Myocyte (in vitro differentiated cells): Measurements from ENCODE around the gene COL25A1. TPM values are rescaled to one million over a fixed set of nuclear protein-coding genes. Genes with fewer than 3 reads are reported as not detected.

Source experiments
- DNase-seq: peaks from one replicate; pipeline ENCODE4 v3.0.0-alpha.2; 2012; ENCODE audit warnings: low read depth
- polyA plus RNA-seq: library from polyadenylated mRNA; unstranded; fragments of >200 nt; gene quantifications from one replicate; pipeline ENCODE4 v1.2.1, GENCODE V29; 2012; ENCODE audit warnings: missing spikeins
- total RNA-seq: library from RNA; depleted of rRNA; stranded (reverse); fragments of >200 nt; gene quantifications from 2 replicates; pipeline ENCODE4 v1.2.3, GENCODE V29; 2014

The COL25A1 gene
- total RNA-seq = 25.0 and 85.7 TPM in 2 replicates
- 3.3 TPM for polyA plus RNA-seq

DNA sequence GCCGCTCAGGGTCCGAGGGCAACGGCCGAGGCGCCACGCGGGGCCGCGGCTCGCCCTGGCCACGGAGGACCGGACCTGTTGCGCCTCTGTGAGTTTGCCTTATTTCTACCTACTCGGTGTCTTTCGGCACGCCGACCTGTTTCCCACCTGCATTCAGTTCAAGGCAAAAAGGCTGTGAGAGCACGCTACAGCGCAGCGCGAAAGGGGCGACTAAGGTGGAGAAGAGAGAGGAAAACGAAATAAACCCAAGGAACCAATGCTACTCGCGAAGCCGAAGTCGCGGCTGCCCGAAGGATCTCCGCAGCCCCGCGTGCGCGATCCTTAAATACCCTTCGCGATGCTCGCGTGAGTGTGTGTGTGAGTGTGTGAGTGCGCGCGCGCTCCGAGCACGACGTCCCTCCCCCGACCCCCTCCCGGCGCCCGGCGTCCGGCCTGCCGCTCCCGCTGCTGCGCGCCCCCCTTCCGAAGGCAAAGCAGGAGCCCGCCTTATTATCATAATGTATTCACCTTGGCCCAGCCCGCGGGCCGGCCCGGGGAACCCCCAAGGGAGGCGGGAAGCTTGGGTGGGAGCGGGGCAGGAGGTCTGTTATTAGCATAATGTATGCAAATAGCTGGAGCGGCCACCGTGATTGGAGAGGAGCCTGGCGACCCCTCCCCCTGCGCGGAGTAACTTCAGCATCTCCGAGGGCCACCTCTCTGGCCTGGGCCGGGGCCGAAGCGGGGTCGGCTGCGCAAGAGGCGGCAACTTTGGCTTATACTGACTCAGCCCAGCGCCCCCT is at the start of gene COL25A1:
COL25A1 (minus strand) TSS at position 298 of the 779 bp plus-strand sequence.
- DNase-seq = peak; percentile 90

DNA sequence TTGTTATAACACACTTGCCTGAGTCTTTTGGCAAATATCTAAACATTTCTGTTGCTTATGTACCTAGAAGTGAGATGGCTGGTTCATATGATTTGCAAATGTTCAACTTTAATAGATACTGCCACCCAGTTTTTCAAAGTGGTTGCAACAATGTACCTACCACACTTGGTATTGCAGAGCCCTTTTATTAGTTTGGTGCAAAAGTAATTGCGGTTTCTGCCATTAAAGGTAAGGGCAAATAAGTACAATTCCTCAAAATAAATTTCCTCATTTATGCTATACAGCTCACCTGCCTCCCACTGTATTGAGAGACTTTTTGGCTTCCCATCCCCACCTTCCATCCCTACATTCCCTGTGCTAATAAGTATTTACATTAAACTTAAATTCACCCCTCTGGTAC is 47.7 kb upstream of the COL25A1 start:
- no peak for DNase-seq

GRCh38 chr4:109334129-109335105 is 32.0 kb upstream of the COL25A1 start:
- DNase-seq = peak; percentile 15

DNA sequence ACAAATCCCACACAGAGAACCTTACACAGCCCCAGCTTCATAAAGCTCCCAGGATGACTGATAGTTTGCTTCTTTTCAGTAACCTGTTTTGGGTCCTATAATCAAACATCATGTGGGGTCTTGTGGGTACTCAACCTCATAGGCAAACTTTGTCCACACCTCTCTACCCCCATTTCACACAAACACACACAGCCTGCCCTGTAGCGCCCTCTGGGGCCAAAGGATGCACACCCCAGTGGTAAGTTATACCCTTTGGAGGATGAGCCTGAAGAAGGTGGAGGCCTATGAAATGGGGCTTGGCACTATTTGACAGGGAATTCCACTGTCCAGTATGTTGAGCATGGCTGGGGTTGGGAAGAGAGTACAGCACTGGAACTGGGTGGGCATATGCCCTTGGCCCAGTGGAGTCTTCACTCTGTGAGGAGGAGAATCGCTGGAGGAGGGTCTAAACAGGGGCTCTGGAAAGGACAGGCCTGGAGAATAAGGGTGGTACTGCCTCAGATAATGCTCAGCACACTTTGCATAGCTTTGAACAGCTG is 30.5 kb upstream of the COL25A1 start:
- peak; percentile 46 for DNase-seq

DNA sequence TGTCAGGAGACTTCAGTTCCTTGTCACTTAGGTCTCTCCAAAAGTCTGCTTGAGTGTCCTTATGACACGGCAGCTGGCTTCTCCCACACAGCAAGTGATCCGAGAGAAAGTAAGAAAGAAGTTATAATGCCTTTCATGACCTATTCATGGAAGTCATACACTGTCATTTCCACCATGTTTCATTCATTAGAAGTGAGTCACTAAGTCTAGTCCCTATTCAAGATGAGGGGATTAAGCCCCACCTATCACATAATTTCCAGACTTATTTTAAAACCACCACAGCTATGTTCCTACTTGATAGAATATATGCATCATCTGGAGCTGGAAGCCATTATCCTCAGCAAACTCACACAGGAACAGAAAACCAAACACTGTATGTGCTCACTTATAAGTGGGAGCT is 25.2 kb upstream of the COL25A1 start:
- DNase-seq = no peak

DNA sequence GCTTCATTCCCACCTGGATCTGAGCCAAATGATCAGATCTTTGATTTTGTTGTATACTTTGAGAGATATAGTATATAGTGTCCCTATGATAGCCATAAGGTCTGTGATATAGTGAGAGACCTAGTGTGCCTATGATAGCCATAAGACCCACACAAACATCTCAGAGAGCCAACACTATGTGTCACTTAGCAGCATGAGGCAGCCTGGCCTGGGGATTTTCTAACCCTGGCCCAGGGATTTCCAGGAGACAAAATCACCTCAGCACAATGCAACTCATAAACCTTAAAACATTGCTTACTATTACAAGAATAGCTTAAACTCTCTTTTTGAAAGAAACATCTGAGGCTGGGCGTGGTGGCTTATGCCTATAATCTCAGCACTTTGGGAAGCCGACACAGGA is 23.2 kb upstream of the COL25A1 start:
- DNase-seq = no peak

- DNase-seq = no peak
Observed at GRCh38 chr4:109323348-109323747, 20.9 kb upstream of the COL25A1 start.

DNA sequence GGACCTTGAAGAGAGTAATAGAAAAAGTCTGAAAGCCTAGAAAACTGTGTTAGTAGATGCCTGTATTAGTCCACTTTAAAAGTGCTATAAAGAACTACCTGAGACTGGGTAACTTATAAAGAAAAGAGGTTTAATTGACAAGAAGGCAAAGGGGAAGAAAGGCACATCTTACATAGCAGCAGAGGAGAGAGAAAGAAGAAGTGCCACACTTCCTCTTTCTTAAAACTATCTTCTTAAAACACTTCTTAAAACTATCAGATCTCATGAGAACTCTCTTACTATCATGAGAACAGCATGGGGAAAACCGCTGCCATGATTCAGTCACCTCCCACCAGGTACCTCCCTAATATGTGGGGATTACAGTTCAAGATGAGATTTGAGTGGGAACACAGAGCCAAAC is 18.8 kb upstream of the COL25A1 start:
- no peak for DNase-seq

GRCh38 chr4:109319684-109320083 is 17.2 kb upstream of the COL25A1 start:
- DNase-seq = no peak

- no peak for DNase-seq
Observed at GRCh38 chr4:109319156-109319555, 16.7 kb upstream of the COL25A1 start.

DNA sequence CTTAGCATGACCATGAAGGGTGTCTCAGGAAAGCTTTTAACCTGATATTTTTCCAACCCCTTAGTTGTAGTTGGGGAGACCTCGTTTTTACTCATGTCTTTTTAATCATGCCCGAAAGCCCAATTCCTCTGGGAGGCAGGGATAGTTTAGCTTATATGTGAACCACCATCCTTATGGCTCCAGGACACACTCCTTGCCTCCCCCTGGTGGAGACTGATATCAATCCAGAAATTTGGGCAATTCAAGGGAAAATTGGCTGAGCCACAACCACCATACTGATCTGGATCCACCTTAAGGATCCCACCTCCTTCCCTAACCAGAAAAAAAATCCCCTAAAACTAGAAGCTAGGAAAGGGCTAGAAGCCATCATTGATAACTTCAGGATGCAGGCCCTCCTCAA is 13.4 kb upstream of the COL25A1 start:
- no peak for DNase-seq

DNA sequence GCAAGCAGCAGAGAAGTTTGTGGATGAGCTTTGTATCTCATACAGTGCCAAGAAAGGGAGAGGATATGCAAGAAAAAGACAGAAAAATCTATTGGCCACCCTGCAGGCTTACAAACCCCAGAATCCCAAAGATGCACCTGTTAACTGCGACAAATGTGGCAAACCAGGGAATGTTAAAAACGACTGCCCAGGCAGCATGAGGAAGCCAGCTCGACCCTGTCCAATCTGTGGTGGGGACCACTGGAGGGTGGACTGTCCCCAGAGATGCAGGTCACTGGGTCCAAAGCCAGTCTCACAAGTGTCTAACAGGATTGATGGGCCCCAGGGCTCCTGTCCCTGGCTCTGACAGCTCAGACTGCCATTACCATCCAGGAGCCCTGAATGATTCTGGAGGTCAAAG is 12.9 kb upstream of the COL25A1 start:
- DNase-seq = peak; percentile 53

- DNase-seq = peak; percentile 43
Observed at GRCh38 chr4:109313168-109314133, 11.0 kb upstream of the COL25A1 start.

- DNase-seq = peak; percentile 47
Observed at GRCh38 chr4:109303140-109303496, 660 bp upstream of the COL25A1 start.

GRCh38 chr4:109301651-109302360 is 652 bp downstream of the COL25A1 start:
- no peak for DNase-seq

- DNase-seq = peak; percentile 70
Observed at GRCh38 chr4:109298279-109299010, 4.0 kb downstream of the COL25A1 start.

- DNase-seq = no peak
Observed at GRCh38 chr4:109296527-109296926, 5.9 kb downstream of the COL25A1 start.

DNA sequence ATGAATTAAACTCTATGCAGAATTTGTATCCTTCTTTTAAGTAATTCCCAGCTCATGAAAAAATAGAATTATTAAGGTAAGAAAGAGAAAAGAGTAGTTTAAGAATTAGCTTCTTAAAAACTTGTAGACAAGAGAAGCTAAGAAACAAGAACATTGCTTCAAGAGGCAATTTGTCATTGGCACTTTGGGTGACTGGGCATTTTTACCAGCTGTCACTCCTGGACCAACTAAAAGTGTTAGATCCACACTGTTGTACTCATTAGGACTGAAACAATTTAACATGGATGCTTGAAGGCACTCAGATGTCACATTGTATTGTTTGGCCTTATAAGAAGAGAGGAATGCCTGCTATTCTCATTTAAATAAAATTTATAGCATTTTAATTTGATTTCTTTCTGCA is 7.4 kb downstream of the COL25A1 start:
- DNase-seq = peak; percentile 70

DNA sequence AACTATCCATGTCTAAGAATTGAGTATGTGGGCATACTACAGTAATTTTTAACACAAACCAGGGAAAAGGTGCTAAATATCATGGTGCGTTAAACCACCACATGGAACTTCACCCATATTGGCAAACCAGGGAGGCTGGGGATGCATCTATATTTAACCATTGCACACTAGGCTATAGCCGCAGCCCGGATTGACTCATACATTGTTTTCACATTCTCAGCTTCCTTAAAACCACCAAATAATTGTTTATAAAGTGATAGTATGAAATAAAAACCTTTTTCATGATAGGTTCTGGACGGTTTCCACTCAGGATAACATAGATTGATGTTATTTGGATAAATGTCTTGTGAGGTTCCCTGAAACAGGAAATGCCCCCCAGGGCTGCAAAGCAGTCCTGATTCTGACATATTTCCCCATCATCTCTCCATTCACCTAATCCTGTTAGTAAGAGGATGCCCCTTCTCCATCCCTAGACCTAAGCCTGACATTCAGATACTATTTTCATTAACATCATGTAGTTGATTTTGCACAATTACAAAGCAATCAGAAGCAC is 7.9 kb downstream of the COL25A1 start:
- DNase-seq = peak; percentile 85
